HG03457 (cell line): ENCODE results near the gene SOCS1.
"Not testable (repeated sequence)": the region's sequence is repeated elsewhere in the genome, so short reads cannot be mapped to it uniquely, and the experiment has no call there.

Experiments used
- ATAC-seq: cut with Tn5 transposase; IDR thresholded peaks from one replicate; pipeline ENCODE4 v1.9.1; 2021; ENCODE audit warnings: moderate number of reproducible peaks; ENCODE audit not compliant: unreplicated experiment

Gene SOCS1

DNA sequence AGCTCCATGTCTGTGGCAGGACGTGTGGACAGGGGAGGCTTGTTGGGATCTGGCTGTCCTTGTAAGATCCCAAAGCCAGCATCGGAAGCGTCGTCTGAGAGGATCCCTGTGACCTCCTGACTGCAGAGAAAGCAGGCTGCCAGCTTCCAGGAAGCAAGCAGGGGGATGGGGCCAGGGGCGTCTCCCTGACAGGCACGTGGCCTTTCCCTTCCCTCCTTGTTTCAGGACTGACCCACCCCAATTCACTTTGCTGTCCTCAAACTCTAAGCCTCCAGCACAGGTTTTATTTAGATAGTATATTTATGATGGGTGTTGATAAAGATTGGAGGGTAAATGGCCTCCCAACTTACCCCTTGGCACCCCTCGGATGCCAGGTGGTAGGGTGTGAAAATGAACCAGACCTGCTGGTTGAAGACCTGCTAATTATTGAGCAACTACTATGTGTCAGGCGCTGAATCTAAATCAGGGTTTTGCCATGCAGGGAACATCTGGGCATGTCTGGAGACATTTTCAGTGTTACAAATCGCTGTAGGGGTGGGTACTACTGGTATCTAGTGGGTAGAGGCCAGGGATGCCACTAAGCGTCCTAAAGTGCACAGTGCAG, 24.5 kb downstream of the SOCS1 start:
- ATAC-seq = no peak

DNA sequence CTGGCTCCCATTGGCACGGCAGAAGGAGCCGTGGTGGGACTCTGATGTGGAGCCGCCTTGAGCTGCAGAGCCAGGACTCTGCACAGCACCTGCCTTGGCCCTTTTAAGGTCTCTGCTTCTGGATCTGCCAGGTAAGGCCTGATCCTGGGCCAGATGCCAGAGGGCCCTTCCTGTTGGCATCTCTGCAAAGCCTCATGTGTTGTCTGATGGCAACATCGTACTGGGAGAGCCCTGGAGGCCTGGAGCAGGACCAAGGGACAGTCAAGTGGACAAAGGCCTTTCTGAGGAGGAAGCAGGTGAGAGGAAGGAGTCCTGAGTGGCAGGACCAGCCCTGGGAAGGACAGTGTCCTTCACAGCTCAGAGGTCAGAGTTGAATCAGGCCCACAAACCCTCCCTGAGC, 26.1 kb downstream of the SOCS1 start:
- no peak for ATAC-seq

DNA sequence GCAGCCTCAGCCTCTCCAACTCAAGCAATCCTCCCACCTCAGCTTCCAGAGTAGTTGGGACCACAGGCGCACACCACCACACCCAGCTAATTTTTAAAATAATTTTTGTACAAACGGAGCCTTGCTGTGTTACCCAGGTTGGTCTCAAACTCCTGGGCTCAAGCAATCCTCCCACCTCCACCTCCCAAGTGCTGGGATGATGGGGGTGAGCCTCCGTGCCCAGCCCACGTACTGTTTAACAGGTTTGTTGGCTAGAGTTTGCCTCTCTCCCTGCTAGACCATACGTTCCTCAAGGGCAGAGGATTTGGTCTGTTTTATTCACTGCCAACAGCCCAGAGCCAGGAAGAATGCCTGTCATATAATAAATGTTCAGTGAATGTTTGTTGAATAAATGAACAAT, 26.6 kb downstream of the SOCS1 start:
- no peak for ATAC-seq

DNA sequence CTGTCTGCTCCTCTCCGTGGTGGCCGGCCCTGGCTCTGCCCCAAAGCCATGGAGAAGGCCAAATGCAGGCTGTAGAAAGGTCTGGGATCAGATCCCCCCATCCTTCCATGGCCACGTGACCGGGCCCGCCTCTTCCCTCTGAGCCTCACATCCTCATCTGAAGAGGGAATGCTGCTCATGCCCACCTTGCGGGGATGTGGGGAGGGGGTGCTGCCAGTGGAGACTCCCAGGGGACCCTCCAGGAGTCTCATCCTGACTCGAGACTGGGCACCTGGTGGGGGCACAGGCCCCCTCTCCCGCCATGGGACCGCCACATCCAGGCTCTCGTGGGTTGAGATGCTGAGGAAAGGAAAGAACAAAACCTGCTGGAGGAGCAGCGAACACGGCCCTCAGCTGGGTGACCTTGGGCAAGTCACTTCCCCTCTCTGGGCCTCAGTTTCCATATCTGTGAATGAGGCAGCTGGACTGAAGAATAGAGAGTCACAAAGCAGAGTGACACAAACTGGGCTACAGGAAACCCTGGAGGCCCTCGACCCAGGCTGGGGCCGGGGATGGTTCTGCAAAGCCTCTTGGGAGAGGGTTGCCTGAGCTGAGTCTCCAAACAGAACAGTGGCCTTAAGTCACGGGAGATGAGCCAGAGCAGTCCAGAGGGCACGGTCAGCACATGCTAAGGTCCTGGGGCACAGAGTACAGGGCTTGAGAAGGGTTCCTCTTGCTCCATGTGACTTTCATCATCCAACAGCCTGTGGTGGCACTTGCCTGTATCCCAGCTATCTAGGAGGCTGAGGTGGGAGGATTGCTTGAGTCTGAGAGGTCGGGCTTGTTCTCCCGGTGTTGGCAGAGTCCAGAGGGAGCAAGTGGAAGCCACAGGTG, 30.1 kb downstream of the SOCS1 start:
- ATAC-seq = no peak

DNA sequence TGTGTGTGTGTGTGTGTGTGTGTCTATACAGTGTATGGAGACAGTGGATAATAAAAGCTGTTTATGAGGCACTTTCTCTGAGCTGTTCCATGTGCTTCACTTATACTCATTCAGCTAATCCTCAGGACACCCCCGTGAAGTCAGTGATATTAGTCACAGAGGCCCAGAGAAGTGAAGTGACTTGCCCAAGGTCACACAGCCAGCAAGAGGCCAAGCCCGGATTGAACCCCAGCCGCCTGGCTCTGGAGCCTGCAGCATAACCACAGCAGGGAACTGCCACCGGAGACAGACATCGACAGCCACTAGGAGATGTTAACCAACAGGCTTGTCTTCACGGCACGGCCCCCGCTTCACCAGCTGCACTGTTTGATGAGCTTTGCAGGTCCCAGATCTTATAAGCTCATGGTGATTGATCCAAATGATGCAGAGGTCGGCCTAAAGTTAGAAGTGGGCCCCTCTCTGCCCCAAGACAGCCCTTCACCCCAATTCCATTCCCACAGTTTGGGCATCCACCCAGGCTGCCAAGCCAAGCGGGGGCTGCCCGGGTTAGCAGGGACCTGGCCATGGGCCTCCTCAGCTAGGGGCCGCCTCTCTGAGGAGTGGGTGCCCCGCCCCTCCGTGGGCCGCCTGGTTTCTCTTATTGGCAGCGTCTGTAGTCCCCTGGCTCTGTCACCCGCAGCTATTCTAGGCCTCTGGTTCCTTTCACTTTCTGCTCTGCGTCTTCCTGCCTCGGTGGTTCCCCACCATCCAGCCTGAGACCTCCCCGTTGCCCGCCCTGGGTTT, 30.9 kb downstream of the SOCS1 start:
- peak; percentile 77 for ATAC-seq

DNA sequence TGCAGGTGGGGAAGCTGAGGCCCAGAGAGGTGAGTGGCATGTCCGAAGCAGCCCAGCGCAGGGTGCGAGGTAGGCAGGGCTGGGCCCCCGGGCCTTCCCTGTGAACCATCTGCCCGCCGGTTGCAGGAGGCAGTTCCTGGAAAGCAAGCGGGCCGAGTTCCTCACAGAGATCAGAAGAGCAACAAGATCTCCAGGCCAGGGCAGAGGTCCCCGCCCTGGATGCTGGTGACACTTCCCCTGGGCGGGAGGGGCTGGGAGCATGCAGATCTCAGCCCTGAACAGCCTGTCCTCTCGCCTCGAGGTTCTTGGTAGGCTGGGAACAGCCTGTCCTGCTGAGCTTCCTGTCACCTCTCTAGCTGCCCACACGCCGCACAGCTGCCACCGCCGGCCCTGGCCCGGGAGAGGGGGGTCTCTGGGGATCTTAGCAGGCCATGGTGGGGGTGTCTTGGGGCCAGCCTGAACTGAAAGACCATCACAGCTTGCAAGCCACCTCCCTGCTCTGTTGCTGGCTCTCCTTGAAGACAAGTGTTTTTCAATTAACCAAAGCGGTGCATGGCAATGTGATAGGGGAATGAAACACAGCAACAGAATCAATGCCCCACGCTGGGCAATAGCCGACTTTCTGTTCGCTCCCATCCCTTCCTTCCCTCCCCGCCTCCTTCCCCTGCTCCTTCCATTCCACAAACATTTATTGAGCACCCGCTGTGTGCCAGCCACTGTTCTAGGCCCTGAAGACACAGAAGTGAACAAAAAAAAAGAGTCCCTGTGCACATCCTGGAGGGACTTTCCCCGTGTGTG, 31.7 kb downstream of the SOCS1 start:
- ATAC-seq = no peak

DNA sequence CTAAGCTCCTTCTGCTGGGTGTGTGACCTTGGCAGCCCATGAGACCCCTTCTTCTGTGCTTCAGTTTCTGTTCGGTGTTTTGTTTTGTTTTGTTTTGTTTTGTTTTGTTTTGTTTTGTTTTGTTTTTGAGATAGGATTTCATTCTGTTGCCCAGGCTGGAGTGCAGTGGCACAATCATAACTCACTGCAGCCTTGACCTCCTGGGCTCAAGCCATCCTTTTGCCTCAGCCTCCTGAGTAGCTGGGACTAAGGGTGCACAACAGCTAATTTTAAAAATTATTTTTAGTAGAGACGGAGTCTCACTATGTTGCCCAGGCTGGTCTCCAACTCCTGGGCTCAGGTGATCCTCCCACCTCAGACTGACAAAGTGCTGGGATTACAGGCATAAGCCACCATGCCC, 35.5 kb downstream of the SOCS1 start:
- not testable (repeated sequence) for ATAC-seq

DNA sequence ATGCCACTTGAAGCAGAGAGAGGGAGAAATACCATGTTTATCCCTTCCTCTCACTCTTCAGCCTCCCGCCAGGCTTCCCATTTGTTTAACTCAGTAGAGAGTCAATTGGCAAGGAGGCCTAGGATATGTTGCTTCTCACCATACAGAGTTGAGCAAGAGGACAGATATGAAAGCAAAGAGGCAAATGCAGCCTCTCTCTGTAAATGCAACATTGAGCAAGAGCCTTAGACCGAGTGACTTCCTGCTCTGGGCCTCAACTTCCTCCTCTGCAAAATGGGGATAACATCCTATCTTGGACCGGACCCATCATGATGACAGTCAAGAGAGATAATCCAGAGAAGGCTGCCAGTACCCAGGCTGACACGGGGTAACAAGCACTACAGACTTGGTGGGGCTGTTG, 36.8 kb downstream of the SOCS1 start:
- no peak for ATAC-seq

DNA sequence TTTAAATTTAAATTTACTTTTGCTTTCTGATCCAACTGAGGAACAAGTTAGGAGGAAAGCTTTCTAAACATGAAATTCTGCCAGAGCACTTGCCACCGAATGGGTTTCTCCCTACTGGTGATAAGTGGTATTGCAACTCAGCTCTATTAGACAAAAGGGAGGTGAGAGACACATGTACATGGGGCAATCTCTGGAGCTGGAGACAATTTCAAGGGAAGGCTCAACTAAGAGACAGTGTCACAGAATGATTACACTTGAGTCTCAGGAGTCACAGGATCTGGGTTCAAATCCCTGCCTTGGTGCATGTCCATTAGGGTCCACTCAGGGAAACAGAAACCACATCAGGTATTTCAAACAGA, 37.4 kb downstream of the SOCS1 start:
- ATAC-seq = no peak

DNA sequence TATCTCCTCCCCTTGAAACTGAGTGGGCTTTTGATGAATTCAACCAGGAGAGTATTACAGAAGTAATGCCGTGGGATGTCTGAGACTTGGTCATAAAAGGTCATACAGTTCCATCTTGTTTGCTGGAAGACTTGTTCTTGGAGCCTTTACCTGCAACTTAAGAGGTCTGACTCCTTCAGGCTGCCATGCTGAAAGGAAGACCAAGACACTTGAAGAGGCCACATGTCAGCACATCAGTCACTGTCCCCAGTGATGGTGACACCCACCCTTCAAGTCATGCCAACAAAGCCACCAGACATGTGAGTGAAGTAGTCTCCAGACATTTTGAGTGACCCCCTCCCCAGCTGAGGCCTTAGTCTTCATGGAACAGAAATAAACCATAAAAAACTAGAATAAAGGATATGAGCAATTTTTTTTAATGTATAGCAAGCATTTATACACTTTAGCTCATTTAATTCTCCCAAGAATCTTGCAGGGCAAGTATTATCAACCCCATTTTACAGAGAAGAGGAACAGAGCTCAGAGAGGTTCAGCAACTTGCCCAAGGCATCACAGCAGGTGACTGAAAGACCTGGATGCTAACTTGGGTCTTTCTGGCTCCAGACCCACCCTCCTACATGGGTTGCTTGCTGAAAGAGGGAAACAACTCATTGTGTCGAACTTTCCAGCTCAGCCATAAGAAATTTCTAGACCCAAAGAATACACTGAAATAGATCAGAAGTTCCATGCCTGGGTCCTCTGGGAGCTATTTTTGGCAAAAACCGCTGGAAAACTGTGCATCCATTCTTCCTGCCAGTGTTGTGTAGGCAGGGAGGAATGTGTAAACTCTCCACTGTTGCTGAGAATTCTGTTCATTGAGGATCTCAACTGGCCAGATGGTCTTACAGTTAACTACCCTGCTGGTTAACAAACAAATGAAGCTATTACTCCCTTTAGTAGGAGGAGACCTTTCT, 38.1 kb downstream of the SOCS1 start:
- no peak for ATAC-seq

DNA sequence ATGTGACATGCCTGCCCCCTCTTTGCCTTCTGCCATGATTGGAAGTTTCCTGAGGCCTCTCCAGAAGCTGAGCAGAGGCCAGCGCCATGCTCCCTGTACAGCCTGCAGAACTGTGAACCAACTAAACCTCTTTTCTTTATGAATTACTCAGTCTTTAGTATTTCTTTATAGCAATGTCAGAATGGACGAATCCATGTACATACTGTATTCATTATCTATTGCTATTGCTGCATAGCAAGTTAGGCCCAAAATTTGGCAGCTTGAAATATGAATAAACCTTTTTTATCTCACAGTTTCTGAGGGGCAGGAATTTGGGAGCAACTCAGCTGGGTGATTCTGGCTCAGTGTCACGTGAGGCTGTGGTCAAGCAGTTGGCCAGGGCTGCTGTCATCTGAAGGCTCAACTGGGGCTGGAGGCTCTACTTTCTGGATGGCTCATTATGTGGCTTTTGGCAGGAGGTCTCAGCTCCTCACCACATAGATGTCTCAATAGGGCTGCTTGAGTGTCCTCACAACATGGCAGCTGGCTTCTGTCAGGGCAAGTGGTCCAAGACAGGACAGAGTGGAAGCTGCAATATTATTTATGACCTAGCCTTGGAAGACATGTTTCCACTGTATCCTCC, 40.0 kb downstream of the SOCS1 start:
- no peak for ATAC-seq

DNA sequence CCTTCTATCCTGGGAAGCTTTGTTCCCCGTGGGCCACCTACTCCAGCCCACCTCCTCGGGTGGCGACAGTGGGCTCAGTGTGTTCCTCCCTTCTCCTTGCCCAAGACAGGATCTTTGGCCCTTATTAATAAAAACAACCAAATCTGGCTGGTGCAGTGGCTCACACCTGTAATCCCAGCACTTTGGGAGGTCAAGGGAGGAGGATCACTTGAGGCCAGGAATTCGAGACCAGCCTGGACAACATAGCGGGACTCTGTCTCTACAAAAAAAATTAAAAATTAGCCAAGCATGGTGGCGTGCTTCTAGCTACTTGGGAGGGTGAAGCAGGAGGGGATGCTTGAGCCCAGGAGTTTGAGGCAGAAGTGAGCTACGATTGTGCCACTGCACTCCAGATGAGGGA, 42.2 kb downstream of the SOCS1 start:
- ATAC-seq = no peak

DNA sequence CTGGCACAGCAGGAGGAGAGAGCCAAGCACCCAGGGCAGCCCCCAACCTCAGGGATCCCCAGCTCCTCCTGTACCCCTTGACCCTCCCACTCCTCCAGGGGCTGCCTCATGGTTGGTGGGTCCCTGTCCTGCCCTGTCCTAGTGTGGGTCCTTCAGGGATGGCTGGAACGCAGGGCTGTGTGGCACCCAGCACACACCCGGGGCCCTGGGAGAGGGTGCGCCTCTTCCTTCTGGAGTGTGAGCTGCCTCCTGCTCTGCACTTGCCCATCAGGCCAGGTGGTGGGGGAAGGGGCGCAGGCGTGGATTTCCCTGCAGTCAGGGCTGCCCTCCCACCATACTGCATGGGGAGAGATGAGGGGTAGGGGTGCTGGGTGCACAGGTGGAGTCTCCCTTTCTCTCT, 42.6 kb downstream of the SOCS1 start:
- no peak for ATAC-seq

DNA sequence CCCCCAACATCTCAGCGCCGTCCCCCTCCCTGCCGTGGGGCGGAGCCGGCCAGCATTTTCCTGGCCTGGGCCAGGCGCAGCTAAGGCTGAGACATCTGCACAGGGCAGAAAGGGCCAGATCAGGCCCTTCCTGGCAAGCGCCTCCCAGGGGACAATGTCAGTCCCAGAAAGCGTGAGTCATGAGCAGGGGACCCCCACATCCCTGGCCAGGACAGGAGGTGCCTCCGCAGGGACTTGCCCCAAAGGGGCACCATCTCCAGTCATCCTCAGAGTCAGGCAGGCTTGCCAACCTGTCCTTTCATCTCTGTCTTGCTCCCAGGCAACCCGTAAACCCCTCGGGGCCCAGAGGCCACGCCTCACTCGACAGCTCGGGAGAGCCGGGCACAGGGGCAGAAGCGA, 43.2 kb downstream of the SOCS1 start:
- no peak for ATAC-seq

DNA sequence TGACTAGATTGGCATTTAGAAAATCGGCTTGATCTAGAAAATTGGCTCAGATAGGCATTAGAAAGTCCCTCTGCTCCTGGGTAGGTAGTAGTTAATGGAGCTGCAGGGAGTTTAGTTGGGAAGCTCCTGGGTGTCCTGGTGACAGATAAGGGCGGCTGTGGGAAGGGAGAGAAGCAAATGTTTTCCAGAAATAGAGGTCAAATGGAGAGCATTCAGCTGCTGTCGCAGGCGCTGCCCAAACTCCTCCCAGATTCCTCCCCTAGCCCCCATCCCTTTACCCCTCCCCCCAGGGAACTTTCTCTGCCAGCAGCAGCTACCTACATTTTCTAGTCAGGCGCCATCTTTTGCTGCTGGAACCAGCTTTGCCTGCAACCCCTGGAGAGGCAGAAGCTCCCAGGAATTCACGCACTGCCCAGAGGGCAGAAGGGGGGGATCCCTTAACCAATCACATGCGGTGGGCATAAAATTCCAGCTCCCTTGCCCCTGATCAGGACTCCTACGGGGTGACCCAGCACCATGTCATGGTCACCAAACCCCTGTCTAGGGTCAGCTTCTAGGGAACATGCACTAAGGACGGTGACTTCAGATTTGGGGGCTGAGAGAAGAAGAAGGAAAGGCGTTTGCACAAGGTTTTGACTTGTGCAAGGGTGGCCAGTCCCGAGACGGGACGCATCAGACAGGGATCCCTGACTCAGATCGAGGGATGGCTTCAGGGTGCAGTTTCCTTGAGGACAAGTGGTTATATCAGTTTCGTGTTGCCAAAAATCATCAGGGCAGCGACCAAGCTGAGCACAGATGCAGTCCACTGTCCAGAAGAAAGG, 43.8 kb downstream of the SOCS1 start:
- no peak for ATAC-seq

DNA sequence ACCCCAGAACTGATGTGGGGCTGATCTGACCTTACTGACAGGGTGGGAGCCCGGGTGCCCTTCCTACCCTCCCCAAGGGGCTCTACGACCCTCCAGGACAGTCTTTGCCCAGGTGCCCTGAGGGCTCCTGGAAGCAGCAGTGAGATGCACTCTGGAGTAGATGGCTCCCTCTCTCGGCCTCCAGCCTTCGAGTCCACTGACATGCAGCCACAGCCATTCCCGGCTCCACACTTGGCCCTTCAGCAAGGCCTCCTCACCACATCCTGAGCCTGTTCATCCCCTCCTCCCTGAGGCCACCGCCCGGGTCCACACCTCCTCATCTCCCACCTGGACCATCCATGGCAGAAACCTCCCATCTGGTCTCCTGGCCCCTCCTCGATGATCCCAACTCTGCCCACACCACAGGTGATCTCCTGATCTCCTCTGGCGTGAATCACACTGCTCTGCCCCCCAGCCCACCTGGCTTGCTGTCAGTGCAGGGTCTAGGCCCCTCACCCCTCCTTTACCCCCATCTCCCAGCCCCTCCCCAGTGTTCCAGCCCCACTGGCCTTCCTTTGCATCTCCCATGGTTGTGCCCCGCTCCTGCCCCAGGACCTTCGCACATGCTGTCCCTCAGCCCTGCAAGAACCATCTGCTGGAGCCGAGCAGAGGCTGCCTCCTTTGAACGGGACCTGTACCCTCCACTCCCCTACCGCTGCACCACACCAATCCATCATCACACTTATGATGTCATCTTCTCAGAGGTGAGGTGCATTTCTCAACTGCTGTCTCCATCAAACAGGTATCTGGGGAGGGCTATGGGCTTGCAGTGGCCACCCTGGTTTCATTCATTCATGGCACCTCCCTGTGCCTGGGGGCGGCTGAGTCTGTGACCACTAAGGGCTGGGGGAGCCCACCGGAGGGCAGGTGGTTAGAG, 44.7 kb downstream of the SOCS1 start:
- no peak for ATAC-seq

DNA sequence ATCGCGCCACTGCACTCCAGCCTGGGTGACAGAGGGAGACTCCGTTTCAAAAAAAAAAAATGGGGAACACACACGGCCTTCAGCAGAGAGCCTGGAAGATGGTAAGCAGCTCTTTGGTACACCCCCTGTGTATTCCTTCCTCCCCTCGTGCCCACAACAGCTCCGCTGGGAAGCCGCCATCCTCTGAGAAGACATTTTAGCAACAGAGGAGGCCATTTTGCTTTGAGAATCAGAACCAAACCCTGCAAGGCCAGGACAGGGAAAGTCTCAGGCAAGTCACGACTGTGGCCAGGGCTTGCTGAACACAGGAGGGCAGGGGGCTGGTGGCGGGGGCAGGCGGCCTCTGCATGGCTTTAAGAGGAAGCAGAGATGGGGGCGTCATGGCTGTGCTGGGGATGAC, 45.7 kb downstream of the SOCS1 start:
- ATAC-seq = no peak
